Endodermal cell (in vitro differentiated cells): ENCODE data around the gene RABGAP1L. TPM values are rescaled to one million over a fixed set of nuclear protein-coding genes. Genes with fewer than 3 reads are reported as not detected.

ENCODE experiments used
- DNase-seq: peaks from one replicate; pipeline ENCODE4 v3.0.0-alpha.2; 2017
- H3K27ac ChIP-seq: 2 replicates; pipeline ENCODE4 v1.5.1; 2013; ENCODE audit warnings: mild to moderate bottlenecking, low read depth, low read length, moderate library complexity
- H3K27me3 ChIP-seq: 2 replicates; pipeline ENCODE4 v1.6.1; 2013; ENCODE audit warnings: mild to moderate bottlenecking, low read length, moderate library complexity; ENCODE audit not compliant: insufficient read depth, control insufficient read depth, poor library complexity, severe bottlenecking
- H3K36me3 ChIP-seq: 2 replicates; pipeline ENCODE4 v1.7.0; 2013; ENCODE audit warnings: mild to moderate bottlenecking, low read length, moderate library complexity; ENCODE audit not compliant: control insufficient read depth, insufficient read depth
- H3K4me1 ChIP-seq: one replicate; pipeline ENCODE4 v1.7.0; 2013; ENCODE audit warnings: low read length; ENCODE audit not compliant: control insufficient read depth, insufficient read depth
- H3K4me3 ChIP-seq: 2 replicates; pipeline ENCODE4 v1.5.1; 2013; ENCODE audit warnings: mild to moderate bottlenecking, low read length, moderate library complexity
- H3K9ac ChIP-seq: 2 replicates; pipeline ENCODE4 v1.6.1; 2013; ENCODE audit warnings: mild to moderate bottlenecking, low read length, moderate library complexity; ENCODE audit not compliant: poor library complexity, severe bottlenecking; ENCODE audit errors: extremely low read depth
- H3K9me3 ChIP-seq: 2 replicates; pipeline ENCODE4 v1.6.1; 2013; ENCODE audit warnings: mild to moderate bottlenecking, low read length, moderate library complexity; ENCODE audit not compliant: control insufficient read depth
- H3K27ac Mint-ChIP-seq: 2 replicates; pipeline ENCODE4 v1.8.0; 2020; ENCODE audit warnings: mixed read lengths
- H3K27me3 Mint-ChIP-seq: 2 replicates; pipeline ENCODE4 v1.8.0; 2021; ENCODE audit warnings: mild to moderate bottlenecking, mixed read lengths; ENCODE audit not compliant: insufficient read depth
- H3K36me3 Mint-ChIP-seq: 2 replicates; pipeline ENCODE4 v1.8.0; 2020; ENCODE audit warnings: low read depth, mixed read lengths
- H3K4me1 Mint-ChIP-seq: 2 replicates; pipeline ENCODE4 v1.8.0; 2020; ENCODE audit warnings: mixed read lengths
- H3K4me3 Mint-ChIP-seq: 2 replicates; pipeline ENCODE4 v1.8.0; 2020; ENCODE audit warnings: mild to moderate bottlenecking, moderate library complexity, mixed read lengths
- H3K9me3 Mint-ChIP-seq: 2 replicates; pipeline ENCODE4 v1.8.0; 2020; ENCODE audit warnings: mild to moderate bottlenecking, mixed read lengths
- WGBS, 2 experiments: methylation state at CpG; one replicate each; pipeline versions ENCODE4 v1.1.5 to v1.1.7; 2013; ENCODE audit warnings: missing lambda C conversion rate in 2 of 2, mixed read lengths in 1 of 2; ENCODE audit not compliant: insufficient coverage in 1 of 2, insufficient read length in 1 of 2; 5-methylcytosine and 5-hydroxymethylcytosine counted together
- total RNA-seq, 2 donors: library from RNA; stranded (reverse); fragmentation: NEBNext Ultra II Directional in 1 of 2; extraction: Animal tissue kit (Norgen Biotek cat#: 25700) in 1 of 2; gene quantifications; 2 replicates in 1 of 2; 3 replicates in 1 of 2; pipeline ENCODE4 v1.2.1, GENCODE V29; 2021
- TF ChIP-seq, protein P1 (sequence below): fragments of 200-600 bp; sonication (generic); conservative IDR thresholded peaks from 2 replicates; pipeline ENCODE4 v1.5.0; 2021; ENCODE audit warnings: antibody characterized with exemption, mild to moderate bottlenecking

Gene RABGAP1L
- total RNA-seq, 2 donors from 2014 or later = 32.5 to 36.9 TPM

DNA sequence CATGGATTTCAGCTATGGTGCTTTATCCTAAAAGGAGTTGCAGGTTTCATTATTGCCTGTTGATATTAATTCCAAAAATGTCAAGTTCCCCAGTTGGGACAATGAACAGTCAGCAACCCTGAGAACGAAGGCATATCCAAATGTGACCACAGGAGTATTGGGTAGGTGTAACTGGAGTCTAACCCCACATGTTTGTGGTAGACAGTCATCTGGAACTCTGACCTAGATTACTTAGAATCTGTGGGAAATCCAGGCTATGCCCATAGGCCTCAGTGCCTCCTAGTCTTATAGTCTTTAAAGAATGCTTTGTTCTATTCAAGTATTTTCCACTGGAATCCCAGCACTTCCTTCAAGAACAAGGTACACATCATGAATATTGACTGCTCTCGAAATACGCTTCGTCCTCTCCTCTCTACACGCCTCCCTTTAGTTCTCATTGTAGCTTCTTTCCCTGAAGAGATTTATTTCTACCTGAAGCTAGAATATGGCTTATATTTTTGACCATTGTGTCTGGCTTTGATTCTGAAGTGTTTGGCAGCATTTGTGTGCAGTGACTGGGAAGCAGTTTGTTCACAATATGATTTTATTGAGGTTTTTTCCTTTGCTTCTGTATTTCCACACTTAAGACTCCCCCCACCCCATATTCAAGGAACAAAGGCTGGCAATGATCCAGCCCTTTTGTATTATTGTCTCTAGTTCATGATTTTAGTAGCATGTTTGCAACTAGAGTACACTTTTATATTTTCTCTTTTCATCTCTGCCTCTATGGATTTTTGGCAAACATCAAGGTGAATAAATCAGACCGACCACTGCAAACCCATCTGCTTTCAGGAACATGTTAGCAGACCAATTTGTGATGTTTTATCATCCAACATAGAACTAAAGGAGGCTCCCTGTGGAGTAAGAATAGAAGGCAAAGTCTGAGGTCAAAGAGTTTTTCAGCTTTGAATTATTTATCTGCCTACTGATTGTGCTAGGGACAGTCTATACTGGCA is 467.0 kb downstream of the RABGAP1L start:
- TF ChIP-seq, protein P1, sequence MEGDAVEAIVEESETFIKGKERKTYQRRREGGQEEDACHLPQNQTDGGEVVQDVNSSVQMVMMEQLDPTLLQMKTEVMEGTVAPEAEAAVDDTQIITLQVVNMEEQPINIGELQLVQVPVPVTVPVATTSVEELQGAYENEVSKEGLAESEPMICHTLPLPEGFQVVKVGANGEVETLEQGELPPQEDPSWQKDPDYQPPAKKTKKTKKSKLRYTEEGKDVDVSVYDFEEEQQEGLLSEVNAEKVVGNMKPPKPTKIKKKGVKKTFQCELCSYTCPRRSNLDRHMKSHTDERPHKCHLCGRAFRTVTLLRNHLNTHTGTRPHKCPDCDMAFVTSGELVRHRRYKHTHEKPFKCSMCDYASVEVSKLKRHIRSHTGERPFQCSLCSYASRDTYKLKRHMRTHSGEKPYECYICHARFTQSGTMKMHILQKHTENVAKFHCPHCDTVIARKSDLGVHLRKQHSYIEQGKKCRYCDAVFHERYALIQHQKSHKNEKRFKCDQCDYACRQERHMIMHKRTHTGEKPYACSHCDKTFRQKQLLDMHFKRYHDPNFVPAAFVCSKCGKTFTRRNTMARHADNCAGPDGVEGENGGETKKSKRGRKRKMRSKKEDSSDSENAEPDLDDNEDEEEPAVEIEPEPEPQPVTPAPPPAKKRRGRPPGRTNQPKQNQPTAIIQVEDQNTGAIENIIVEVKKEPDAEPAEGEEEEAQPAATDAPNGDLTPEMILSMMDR = no peak
- peak overlapping the region; percentile 6 for H3K27ac ChIP-seq
- no peak overlapping the region for H3K4me3 ChIP-seq
- H3K4me3 Mint-ChIP-seq = no peak overlapping the region
- H3K36me3 ChIP-seq = no peaks in the 10 kb centered on the region
- no peaks in the 10 kb centered on the region for H3K4me1 Mint-ChIP-seq
- no peaks in the 10 kb centered on the region for H3K4me1 ChIP-seq
- peaks cover 4% of the 10 kb centered on the region for H3K9me3 Mint-ChIP-seq
- DNase-seq = no peak
- no peak overlapping the region for H3K9ac ChIP-seq
- no peaks in the 10 kb centered on the region for H3K27me3 ChIP-seq
- no peaks in the 10 kb centered on the region for H3K27me3 Mint-ChIP-seq
- no peak overlapping the region for H3K27ac Mint-ChIP-seq
- WGBS, 2 experiments = 86 to 92% methylated on average over 4 to 6 of the region's 6 CpGs
- no peaks in the 10 kb centered on the region for H3K36me3 Mint-ChIP-seq
- no peaks in the 10 kb centered on the region for H3K9me3 ChIP-seq

DNA sequence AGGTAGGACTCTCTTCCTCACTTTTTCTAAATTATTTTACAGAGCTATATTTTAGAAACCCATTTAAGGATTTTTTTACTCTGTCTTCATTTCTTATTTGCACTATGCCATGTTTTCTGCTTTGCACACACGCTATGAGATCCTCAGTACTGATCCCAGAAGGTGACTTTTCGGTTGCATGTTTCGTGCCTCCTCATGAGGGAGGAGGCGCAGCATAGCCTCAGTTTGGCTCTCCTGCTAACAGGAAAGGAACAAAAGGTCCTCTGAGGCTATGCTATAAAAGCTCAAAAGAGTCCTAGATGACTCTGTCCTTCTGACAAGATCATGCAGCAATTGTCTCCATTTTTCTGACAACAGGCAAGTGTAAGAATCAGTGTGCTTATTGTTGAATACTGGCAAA is 478.2 kb downstream of the RABGAP1L start:
- peaks cover 2% of the 10 kb centered on the region for H3K9me3 Mint-ChIP-seq
- no peaks in the 10 kb centered on the region for H3K9me3 ChIP-seq
- no peak overlapping the region for H3K4me3 ChIP-seq
- WGBS, 2 experiments = 95 to 97% methylated on average over 4 of the region's 4 CpGs
- H3K4me1 Mint-ChIP-seq = no peaks in the 10 kb centered on the region
- H3K27ac ChIP-seq = no peak overlapping the region
- DNase-seq = no peak
- H3K36me3 Mint-ChIP-seq = no peaks in the 10 kb centered on the region
- no peak overlapping the region for H3K27ac Mint-ChIP-seq
- H3K9ac ChIP-seq = no peak overlapping the region
- H3K27me3 ChIP-seq = no peaks in the 10 kb centered on the region
- no peaks in the 10 kb centered on the region for H3K27me3 Mint-ChIP-seq
- TF ChIP-seq, protein P1 = no peak
- no peaks in the 10 kb centered on the region for H3K4me1 ChIP-seq
- no peaks in the 10 kb centered on the region for H3K36me3 ChIP-seq
- H3K4me3 Mint-ChIP-seq = no peak overlapping the region

DNA sequence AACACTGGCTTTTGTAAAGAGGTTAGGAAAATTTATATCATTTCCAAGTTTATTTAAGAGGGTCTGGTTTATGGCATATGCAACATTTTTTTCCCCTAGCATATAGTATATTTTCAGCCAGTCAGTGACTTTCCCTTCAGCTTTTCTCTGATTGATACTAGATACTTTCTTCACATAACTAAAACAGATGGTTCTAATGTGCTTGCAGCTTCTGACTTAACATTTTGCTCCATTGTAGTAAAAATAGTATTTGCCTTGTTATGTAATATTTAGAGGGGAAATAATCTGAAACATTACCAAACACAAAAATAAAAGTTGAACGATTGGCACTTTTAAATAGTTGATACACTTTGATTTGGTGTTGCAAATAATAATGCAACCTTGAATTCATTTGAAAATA is 480.1 kb downstream of the RABGAP1L start:
- H3K27me3 ChIP-seq = no peaks in the 10 kb centered on the region
- TF ChIP-seq, protein P1 = no peak
- DNase-seq = no peak

More for the DNA sequence above, 480.1 kb downstream of the RABGAP1L start:
- Mint-ChIP-seq H3K27me3 (no peaks in the 10 kb centered on the region), H3K4me1 (no peaks in the 10 kb centered on the region), H3K9me3 (no peaks in the 10 kb centered on the region), H3K36me3 (no peaks in the 10 kb centered on the region), H3K27ac (no peak overlapping the region), H3K4me3 (no peak overlapping the region)
- Histone ChIP-seq H3K27ac (no peak overlapping the region), H3K9ac (no peak overlapping the region), H3K36me3 (no peaks in the 10 kb centered on the region), H3K4me3 (no peak overlapping the region), H3K9me3 (no peaks in the 10 kb centered on the region), H3K4me1 (no peaks in the 10 kb centered on the region)
- WGBS, 2 experiments = 100% methylated on average over 1 of the region's 1 CpG; no CpG with 5 or more reads in 1 of the 2 experiments
